ENCODE results near the gene SCAF4. TPM values are rescaled to one million over a fixed set of nuclear protein-coding genes. Genes with fewer than 3 reads are reported as not detected.

The SCAF4 gene
- total and polyA plus RNA-seq, 9 of the 15 experiments (the other 6 are each of a cell fraction or from before 2014, with no cell fraction given) = 2.3 to 55.7 (median 17.2) TPM

GRCh38 chr21:31713973-31714740 is 17.8 kb downstream of the SCAF4 start (continued):
- TF ChIP-seq SAP30 (IDR thresholded peaks at IDR 0.05; ENCODE audit: borderline replicate concordance, insufficient read depth, low read depth, low read length, poor library complexity, severe bottlenecking) (no peak), RFX5 (IDR thresholded peaks at IDR 0.05; ENCODE audit: low read depth, low read length) (no peak), ZNF124 (CRISPR knock-in tag; IDR thresholded peaks at IDR 0.05) (no peak), POLR3A (IDR thresholded peaks at IDR 0.05; ENCODE audit: borderline replicate concordance, extremely low read depth, insufficient read depth, insufficient read length) (no peak), ADNP (tag; IDR thresholded peaks at IDR 0.05) (no peak), HIVEP1 (CRISPR knock-in tag; IDR thresholded peaks at IDR 0.05) (no peak), CBFB (CRISPR knock-in tag; IDR thresholded peaks at IDR 0.05) (no peak), C11orf30 (IDR thresholded peaks at IDR 0.05; ENCODE audit: low read depth) (peak; percentile 80), DNMT1 (IDR thresholded peaks at IDR 0.05) (no peak), HNRNPUL1 (IDR thresholded peaks at IDR 0.05; ENCODE audit: low read length) (no peak), GTF2B (IDR thresholded peaks at IDR 0.05; ENCODE audit: extremely low read depth, insufficient read length) (no peak), GABPB2 (CRISPR knock-in tag; conservative IDR thresholded peaks at IDR 0.05) (no peak), ATF7 (IDR thresholded peaks at IDR 0.05) (0 out of 2 replicates have a peak, but pooled peaks have one; percentile 15), BRCA1 (IDR thresholded peaks at IDR 0.05) (no peak; the same call in 1 of the 2 replicates), BRCA1 (CRISPR knock-in tag; IDR thresholded peaks at IDR 0.05) (no peak), MAFK (IDR thresholded peaks at IDR 0.05; ENCODE audit: low read length) (no peak; the same call in 1 of the 2 replicates), HOMEZ (CRISPR knock-in tag; IDR thresholded peaks at IDR 0.05) (no peak), ZNF318 (IDR thresholded peaks at IDR 0.05; ENCODE audit: borderline replicate concordance in 1 of 2, low read depth in 1 of 2) (no peak)

Measured in K562 (cell line).